ENCODE measurements around the gene EFHD1. TPM values are rescaled to one million over a fixed set of nuclear protein-coding genes. Genes with fewer than 3 reads are reported as not detected.

The EFHD1 gene
- total RNA-seq, 1 donor from 2014 or later: 142 TPM

DNA sequence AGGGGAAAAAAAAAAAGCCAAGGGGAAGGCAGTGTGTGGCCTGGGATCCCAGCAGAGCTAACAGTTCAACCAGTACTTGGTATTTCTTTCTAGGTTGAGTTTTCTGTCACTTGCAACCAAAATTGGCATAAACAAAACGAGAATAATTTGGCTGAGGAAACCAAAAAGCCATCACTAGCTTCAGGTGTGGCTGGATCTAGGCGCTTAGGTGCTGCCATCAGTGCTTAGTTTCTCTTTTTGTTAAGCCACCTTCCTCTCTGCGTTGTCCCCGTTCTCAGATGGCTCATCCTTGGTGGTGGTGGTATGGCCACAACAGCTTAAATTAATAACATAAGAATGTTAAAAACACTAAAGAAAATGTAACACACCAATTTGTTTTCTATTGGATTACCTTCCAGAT, 2.4 kb downstream of the EFHD1 start:
- intact Hi-C loops (cut with DNase I): loop anchor here (10.0 kb wide), 1 partner anchor 779 kb away; no protein-coding TSS in a partner anchor
- H3K27me3 ChIP-seq: no peaks in the 10 kb centered on the region

DNA sequence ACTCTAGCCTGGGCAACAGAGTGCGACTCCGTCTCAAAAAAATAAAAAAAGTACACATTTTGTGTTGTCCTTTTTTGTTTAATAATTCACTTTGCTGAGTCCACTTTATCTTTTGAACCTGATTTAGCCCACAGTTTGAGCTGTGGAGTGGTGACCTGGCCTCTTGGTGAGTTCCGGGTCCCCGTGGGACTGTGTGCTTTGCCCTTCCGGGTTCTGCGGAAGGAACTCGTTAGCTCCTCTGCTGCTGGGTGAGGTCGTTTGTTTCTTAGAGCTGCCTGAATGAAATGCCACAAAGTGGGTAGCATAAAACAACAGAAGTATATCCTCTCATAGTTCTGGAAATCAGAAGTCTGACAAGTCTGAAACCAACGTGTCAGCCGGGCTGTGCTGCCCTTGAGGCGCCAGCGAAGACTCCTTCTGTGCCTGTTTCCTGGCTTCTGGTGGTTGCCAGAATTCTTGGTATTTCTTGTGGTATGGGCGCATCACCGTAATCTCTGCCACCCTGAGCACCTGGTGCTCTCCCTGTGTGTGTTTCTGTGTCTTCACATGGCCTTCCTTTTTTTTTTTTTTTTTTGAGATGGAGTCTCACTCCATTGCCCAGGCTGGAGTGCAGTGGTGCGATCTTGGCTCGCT, 3.5 kb downstream of the EFHD1 start:
- no peak for DNase-seq (ENCODE audit: low spot score in 2 of 2)
- Histone ChIP-seq H3K27me3 (no peaks in the 10 kb centered on the region), H3K4me3 (peak overlapping the region; percentile 18 to 35), H3K27ac (peak overlapping the region; percentile 90 to 99), H3K9me3 (no peaks in the 10 kb centered on the region), H3K4me1 (peaks cover 0 to 32% of the 10 kb centered on the region in 2 donors), H3K36me3 (peaks cover 0 to 4% of the 10 kb centered on the region in 2 donors)
- TF ChIP-seq, protein P1, sequence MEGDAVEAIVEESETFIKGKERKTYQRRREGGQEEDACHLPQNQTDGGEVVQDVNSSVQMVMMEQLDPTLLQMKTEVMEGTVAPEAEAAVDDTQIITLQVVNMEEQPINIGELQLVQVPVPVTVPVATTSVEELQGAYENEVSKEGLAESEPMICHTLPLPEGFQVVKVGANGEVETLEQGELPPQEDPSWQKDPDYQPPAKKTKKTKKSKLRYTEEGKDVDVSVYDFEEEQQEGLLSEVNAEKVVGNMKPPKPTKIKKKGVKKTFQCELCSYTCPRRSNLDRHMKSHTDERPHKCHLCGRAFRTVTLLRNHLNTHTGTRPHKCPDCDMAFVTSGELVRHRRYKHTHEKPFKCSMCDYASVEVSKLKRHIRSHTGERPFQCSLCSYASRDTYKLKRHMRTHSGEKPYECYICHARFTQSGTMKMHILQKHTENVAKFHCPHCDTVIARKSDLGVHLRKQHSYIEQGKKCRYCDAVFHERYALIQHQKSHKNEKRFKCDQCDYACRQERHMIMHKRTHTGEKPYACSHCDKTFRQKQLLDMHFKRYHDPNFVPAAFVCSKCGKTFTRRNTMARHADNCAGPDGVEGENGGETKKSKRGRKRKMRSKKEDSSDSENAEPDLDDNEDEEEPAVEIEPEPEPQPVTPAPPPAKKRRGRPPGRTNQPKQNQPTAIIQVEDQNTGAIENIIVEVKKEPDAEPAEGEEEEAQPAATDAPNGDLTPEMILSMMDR (IDR thresholded peaks at IDR 0.05): no peak
- intact Hi-C loops (cut with DNase I): loop anchor here (10.0 kb wide), 1 partner anchor 778 kb away; no protein-coding TSS in a partner anchor

More for the DNA sequence above, 2.4 kb downstream of the EFHD1 start:
- H3K27ac ChIP-seq: peak overlapping the region; percentile 90 to 99
- peaks cover 0 to 4% of the 10 kb centered on the region in 2 donors for H3K36me3 ChIP-seq
- H3K4me1 ChIP-seq: peaks cover 0 to 29% of the 10 kb centered on the region in 2 donors
- DNase-seq (ENCODE audit: low spot score in 2 of 2): no peak
- TF ChIP-seq, protein P1 (IDR thresholded peaks at IDR 0.05): no peak
- H3K4me3 ChIP-seq: peak overlapping the region; percentile 78 to 92
- no peaks in the 10 kb centered on the region for H3K9me3 ChIP-seq

DNA sequence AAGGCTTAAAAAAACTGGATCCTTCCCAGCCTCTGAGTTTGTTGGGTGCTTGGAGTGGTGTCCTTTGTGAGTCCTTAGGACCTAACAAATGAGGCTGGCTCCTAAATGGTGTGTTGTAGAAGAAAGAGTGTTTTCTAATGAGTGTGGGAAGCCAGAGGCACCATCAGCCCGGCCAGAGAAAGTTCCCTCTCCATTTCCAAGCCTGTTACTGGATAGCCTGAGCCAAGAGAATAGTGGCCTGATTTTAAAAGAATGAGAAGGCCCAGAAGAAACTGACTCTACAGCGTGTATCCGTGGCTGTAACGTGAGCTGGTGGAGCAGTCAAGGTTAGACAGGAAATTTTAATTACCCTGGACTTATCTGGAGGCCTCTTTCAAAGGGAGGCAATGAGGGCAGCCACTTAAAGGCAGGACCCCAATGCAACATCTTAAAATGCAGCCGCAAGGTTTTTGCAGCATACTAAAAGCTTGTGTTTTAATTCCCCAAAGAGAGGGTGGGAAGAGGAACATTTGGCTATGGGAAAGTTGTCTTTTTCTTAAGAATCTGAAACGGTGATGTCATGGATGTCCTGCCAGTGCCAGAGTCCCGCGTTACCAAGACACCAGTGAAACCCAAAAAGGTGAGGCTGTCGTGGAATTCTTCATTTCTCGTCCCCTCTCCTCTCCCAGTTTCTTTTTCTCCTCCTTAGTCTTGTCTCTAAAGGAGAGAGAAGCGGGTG, 4.6 kb downstream of the EFHD1 start:
- DNase-seq (ENCODE audit: low spot score in 2 of 2): no peak
- intact Hi-C loops (cut with DNase I): loop anchor here (10.0 kb wide), 1 partner anchor 777 kb away; no protein-coding TSS in a partner anchor
- H3K9me3 ChIP-seq: no peaks in the 10 kb centered on the region
- H3K36me3 ChIP-seq: peaks cover 0 to 4% of the 10 kb centered on the region in 2 donors
- no peaks in the 10 kb centered on the region for H3K27me3 ChIP-seq
- TF ChIP-seq, protein P1 (IDR thresholded peaks at IDR 0.05): no peak
- peaks cover 0 to 32% of the 10 kb centered on the region in 2 donors for H3K4me1 ChIP-seq
- peak overlapping the region; percentile 24 to 60 for H3K27ac ChIP-seq
- peak overlapping the region in 1 of 2 donors; percentile 35 for H3K4me3 ChIP-seq

- H3K4me1 ChIP-seq: peaks cover 0 to 29% of the 10 kb centered on the region in 2 donors
Measured at GRCh38 chr2:232641153-232641848, 7.9 kb downstream of the EFHD1 start.

GRCh38 chr2:232643147-232643425, 9.7 kb downstream of the EFHD1 start:
- Histone ChIP-seq H3K27ac (no peak overlapping the region), H3K9me3 (no peaks in the 10 kb centered on the region), H3K36me3 (peaks cover 0 to 7% of the 10 kb centered on the region in 2 donors), H3K4me3 (no peak overlapping the region), H3K27me3 (no peaks in the 10 kb centered on the region), H3K4me1 (peaks cover 0 to 20% of the 10 kb centered on the region in 2 donors)
- TF ChIP-seq, protein P1 (IDR thresholded peaks at IDR 0.05): no peak
- intact Hi-C loops (cut with DNase I): no loop called here
- DNase-seq (ENCODE audit: low spot score in 2 of 2): no peak

More at GRCh38 chr2:232641153-232641848, 7.9 kb downstream of the EFHD1 start:
- Histone ChIP-seq H3K27me3 (no peaks in the 10 kb centered on the region), H3K9me3 (no peaks in the 10 kb centered on the region), H3K4me3 (no peak overlapping the region), H3K27ac (no peak overlapping the region), H3K36me3 (peaks cover 0 to 4% of the 10 kb centered on the region in 2 donors)
- no peak for DNase-seq (ENCODE audit: low spot score in 2 of 2)
- TF ChIP-seq, protein P1 (IDR thresholded peaks at IDR 0.05): no peak
- intact Hi-C loops (cut with DNase I): no loop called here

Measured in ascending aorta (tissue), 2 donors.